T-helper 9 cell (primary cell): ENCODE data around the gene AGRN.
"Not testable (repeated sequence)": the region's sequence is repeated elsewhere in the genome, so short reads cannot be mapped to it uniquely, and the experiment has no call there.

Experiments used
- DNase-seq: peaks from one replicate; pipeline ENCODE4 v3.0.0-alpha.2; 2020

Gene AGRN

GRCh38 chr1:1067860-1068516, 48.1 kb downstream of the AGRN start:
- DNase-seq = no peak

GRCh38 chr1:1068517-1069055, 48.7 kb downstream of the AGRN start:
- peak; percentile 43 for DNase-seq

- DNase-seq = peak; percentile 92
These were observed 49.3 kb downstream of the AGRN start for GRCh38 chr1:1069056-1069710.

- DNase-seq = no peak
These were observed 50.1 kb downstream of the AGRN start for GRCh38 chr1:1069711-1070676.

GRCh38 chr1:1071486-1072298, 51.8 kb downstream of the AGRN start:
- no peak for DNase-seq

- no peak for DNase-seq
These were observed 52.5 kb downstream of the AGRN start for GRCh38 chr1:1072299-1072848.

GRCh38 chr1:1072849-1073742, 53.2 kb downstream of the AGRN start:
- DNase-seq = no peak

- DNase-seq = no peak
These were observed 54.0 kb downstream of the AGRN start, which contains the start of gene RNF223 for GRCh38 chr1:1073743-1074587. RNF223 (minus strand) TSS chr1:1074306; CDS start chr1:1072566, 1,740 bp downstream.

- DNase-seq = no peak
These were observed 54.8 kb downstream of the AGRN start for GRCh38 chr1:1074631-1075147.

GRCh38 chr1:1075148-1075935, 55.4 kb downstream of the AGRN start:
- DNase-seq = no peak

GRCh38 chr1:1077396-1077795, 57.5 kb downstream of the AGRN start:
- not testable (repeated sequence) for DNase-seq

- no peak for DNase-seq
These were observed 59.6 kb downstream of the AGRN start for GRCh38 chr1:1079408-1080121.

GRCh38 chr1:1080122-1080757, 60.3 kb downstream of the AGRN start:
- no peak for DNase-seq

GRCh38 chr1:1080951-1081310, 61.0 kb downstream of the AGRN start:
- no peak for DNase-seq

GRCh38 chr1:1081311-1082238, 61.7 kb downstream of the AGRN start:
- no peak for DNase-seq

GRCh38 chr1:1082239-1082775, 62.4 kb downstream of the AGRN start:
- no peak for DNase-seq
